NCI-H1092 (cell line): Measurements from ENCODE around the gene DUSP2.
"Not testable (repeated sequence)": the region's sequence is repeated elsewhere in the genome, so short reads cannot be mapped to it uniquely, and the experiment has no call there.

ENCODE experiments used
- DNase-seq: peaks from one replicate; lab custom pipeline; 2025; lab: John Stamatoyannopoulos, UW

The DUSP2 gene

GRCh38 chr2:96147593-96148201 lies 2.5 kb upstream of the DUSP2 start:
- DNase-seq: no peak

GRCh38 chr2:96146881-96147592 lies 1.8 kb upstream of the DUSP2 start:
- DNase-seq: no peak

GRCh38 chr2:96146153-96146880 lies 1.1 kb upstream of the DUSP2 start:
- DNase-seq: no peak

- no peak for DNase-seq
These were observed 560 bp upstream of the DUSP2 start for GRCh38 chr2:96145848-96146152.

- no peak for DNase-seq
These were observed 682 bp downstream of the DUSP2 start for GRCh38 chr2:96144481-96145035.

GRCh38 chr2:96143848-96144480 lies 1.3 kb downstream of the DUSP2 start:
- DNase-seq: no peak

GRCh38 chr2:96143231-96143847 lies 1.9 kb downstream of the DUSP2 start:
- no peak for DNase-seq

GRCh38 chr2:96142217-96143113 lies 2.8 kb downstream of the DUSP2 start:
- DNase-seq: no peak

- not testable (repeated sequence) for DNase-seq
These were observed 3.6 kb downstream of the DUSP2 start for GRCh38 chr2:96141624-96141967.

GRCh38 chr2:96140941-96141623 lies 4.2 kb downstream of the DUSP2 start:
- no peak for DNase-seq

GRCh38 chr2:96139181-96139758 lies 6.0 kb downstream of the DUSP2 start:
- no peak for DNase-seq

GRCh38 chr2:96138179-96139145 lies 6.8 kb downstream of the DUSP2 start, which contains the start of gene ASTL:
TSS of gene ASTL (minus strand) at chr2:96138502. CDS start at chr2:96138436, 66 bp downstream.
- no peak for DNase-seq

GRCh38 chr2:96137321-96138178 lies 7.7 kb downstream of the DUSP2 start:
- DNase-seq: no peak

- no peak for DNase-seq
These were observed 9.0 kb downstream of the DUSP2 start for GRCh38 chr2:96136129-96136720.

GRCh38 chr2:96135621-96136020 lies 9.6 kb downstream of the DUSP2 start:
- DNase-seq: no peak

GRCh38 chr2:96135171-96135570 lies 10.1 kb downstream of the DUSP2 start:
- DNase-seq: no peak

- DNase-seq: no peak
These were observed 10.8 kb downstream of the DUSP2 start for GRCh38 chr2:96134421-96134820.
